ENCODE data around the gene HOXB7.

The HOXB7 gene

DNA sequence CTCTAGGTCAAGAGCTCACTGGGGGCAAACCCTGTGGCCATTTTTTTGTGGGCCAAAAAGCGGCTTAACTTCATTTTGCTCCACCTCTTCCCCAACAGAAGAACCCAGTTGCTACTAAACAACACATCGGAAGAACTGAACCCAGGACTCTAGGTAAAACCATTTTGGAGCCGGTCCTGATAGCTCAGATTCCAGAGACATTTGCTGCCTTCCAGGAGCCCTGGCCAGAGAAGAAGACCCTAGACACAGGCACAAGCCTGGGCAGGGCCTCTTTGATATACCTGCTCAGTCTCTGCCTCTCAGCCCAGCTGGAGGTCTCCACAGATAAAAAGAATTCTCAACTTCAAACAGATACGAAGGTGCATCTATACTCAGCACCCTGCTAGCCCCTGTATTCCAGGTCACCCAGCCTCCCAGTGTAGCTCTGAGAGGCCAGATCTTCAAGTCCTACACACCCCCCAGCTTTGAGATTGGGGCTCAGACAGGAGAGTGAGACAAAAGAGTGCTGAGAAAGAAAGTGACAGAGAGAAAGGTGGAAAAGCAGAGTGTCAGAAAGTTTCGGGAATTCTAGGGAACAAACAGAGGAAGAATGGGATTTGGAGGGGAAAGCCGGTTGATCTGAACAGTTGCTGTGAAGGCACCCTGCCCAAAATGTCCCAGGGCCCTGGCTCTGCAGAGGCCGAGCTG, 21.9 kb upstream of the HOXB7 start:
- TF ChIP-seq, protein P1, sequence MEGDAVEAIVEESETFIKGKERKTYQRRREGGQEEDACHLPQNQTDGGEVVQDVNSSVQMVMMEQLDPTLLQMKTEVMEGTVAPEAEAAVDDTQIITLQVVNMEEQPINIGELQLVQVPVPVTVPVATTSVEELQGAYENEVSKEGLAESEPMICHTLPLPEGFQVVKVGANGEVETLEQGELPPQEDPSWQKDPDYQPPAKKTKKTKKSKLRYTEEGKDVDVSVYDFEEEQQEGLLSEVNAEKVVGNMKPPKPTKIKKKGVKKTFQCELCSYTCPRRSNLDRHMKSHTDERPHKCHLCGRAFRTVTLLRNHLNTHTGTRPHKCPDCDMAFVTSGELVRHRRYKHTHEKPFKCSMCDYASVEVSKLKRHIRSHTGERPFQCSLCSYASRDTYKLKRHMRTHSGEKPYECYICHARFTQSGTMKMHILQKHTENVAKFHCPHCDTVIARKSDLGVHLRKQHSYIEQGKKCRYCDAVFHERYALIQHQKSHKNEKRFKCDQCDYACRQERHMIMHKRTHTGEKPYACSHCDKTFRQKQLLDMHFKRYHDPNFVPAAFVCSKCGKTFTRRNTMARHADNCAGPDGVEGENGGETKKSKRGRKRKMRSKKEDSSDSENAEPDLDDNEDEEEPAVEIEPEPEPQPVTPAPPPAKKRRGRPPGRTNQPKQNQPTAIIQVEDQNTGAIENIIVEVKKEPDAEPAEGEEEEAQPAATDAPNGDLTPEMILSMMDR (IDR thresholded peaks at IDR 0.05; ENCODE audit: insufficient read depth, low read length, missing control alignments), result no peak
- DNase-seq (ENCODE audit: low read depth, low spot score), result no peak
- H3K4me3 ChIP-seq (ENCODE audit: low read depth, low read length), result no peak overlapping the region
- ChIA-PET POLR2A (no interaction called here), CTCF (interaction anchor here (0.7 to 1.8 kb wide), 6 partner anchors 9 to 158 kb away, joined by 3 to 5 read pairs (median 3); no protein-coding TSS in a partner anchor)

DNA sequence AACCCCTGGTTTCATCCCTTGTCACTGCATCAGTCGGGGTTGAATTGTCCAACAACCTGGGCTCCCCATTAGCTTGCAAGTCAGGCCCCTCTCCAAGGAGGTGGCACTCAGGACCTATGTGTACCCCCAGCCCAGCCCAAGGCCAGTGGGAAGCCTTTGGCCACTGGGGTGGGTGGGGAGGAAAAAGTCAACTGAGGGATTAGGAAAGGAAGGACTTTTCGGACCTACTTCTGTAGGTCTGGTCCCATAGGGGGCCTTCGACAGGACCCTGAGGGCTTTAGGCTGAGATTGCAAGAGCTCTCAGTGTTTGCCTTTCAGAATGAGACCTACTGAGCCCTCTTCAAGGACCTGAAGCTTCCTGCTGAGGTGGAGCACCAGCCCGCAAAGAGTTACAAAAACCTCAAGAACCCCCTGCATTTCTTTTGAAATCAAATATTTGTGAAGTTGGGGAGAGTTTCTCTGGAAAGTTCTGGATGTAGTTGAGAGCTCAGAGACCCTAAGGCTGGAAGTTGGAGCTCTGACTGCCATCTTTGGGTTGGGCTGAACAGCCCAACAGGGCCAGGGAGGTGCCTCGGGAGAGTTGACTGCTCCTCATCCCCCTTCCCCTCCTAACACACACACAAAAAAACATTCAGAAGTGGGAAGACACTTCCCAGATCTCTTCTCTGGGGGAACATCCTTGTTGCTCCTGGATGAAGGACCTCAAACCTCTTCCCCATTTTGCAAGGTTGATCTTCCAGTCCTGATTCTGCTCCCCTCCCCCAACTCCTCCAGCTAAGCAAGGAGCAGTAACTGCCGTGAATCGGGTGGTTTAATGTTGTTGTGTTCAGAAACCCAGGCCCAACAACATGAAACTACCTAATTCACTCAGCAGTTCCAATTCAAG, 21.1 kb upstream of the HOXB7 start:
- CTCF ChIA-PET, result interaction anchor here (0.7 to 1.8 kb wide), 6 partner anchors 9 to 159 kb away, joined by 3 to 5 read pairs (median 3); no protein-coding TSS in a partner anchor
- POLR2A ChIA-PET, result no interaction called here
- DNase-seq (ENCODE audit: low read depth, low spot score), result no peak
- TF ChIP-seq, protein P1 (IDR thresholded peaks at IDR 0.05; ENCODE audit: insufficient read depth, low read length, missing control alignments), result no peak
- H3K4me3 ChIP-seq (ENCODE audit: low read depth, low read length), result no peak overlapping the region

DNA sequence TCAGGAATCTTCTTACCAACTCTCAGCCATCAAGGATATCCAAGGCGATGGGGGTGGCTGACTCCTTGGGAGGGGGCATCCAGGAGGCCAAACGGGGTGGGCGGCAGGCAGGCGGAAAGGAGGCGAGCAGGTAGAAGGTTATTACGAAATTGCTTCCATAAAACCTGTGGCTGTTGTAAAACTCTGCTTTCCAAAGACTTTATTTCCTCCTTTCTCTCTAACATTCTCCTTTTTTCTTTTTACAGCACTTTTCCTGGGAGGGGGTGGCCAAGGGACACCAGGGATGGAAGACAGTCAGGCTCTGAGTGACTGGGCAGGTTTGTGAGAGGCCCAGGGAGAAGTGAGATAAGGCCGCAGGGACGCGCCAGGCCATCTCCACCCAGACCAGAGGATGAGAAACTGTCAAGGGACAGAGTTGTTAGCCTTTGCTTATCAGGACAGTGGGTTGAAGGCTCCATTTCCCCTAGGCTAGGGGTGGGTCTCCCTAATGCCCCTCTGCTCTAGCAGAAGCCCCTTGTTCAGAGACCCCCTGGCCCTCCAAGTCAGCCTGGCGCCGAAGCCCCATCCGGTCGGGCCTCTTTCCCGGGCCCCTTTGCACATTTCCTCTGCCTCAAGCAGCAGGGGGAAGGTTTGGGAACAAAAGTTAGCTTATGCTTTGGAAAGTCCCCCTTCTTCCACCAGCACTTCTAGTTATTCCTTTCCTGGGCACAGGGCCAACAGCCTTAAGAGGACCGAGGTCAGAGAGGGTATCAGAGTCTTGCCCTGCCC, 20.3 kb upstream of the HOXB7 start:
- H3K4me3 ChIP-seq (ENCODE audit: low read depth, low read length), result no peak overlapping the region
- ChIA-PET POLR2A (no interaction called here), CTCF (interaction anchor here (1.2 to 1.8 kb wide), 2 partner anchors 9 kb away, joined by 3 to 5 read pairs; no protein-coding TSS in a partner anchor)
- TF ChIP-seq, protein P1 (IDR thresholded peaks at IDR 0.05; ENCODE audit: insufficient read depth, low read length, missing control alignments), result no peak
- DNase-seq (ENCODE audit: low read depth, low spot score), result no peak

DNA sequence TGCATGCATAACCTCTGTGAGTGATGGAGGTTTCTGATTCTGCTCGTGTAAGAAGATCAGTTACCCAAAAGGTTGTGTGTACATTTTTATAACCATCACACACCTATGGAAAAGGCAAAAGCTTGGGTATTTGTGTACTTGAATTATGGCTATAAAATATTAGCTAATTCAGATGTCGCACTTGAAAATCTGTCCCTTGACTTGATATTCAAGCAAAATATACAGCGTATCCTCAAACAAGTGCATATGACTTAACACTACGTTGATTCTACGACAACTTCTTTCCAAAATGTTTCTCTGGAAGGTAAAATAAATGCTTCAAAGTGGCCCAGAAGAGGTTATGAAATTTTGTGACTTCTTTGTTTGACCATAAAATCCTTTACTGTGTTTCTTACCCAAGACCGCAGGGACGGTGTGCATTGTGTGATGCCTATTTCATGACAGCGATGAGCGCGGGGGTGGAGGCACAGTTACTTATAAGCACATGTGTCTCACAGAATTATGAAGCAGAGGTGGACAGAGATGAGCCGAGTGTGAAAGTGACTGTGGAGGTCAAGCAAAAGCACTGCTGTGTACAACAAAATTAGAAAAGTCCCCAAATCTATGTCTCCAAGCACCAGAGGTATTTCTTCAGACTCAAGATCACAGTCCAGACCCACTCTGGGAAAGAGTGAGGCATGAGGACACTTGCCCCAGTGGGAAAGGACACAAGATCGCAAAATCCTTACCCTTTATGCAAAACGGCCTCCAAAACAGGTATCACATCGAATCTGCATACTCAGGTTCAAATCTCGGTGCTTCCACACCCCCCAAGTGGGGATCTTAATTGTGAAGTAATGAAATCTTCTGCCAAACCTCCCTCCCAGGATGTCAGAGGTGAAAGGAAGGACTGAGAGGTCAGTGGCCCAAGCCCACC, 19.4 kb upstream of the HOXB7 start:
- TF ChIP-seq, protein P1 (IDR thresholded peaks at IDR 0.05; ENCODE audit: insufficient read depth, low read length, missing control alignments), result no peak
- no peak overlapping the region for H3K4me3 ChIP-seq (ENCODE audit: low read depth, low read length)
- ChIA-PET CTCF (interaction anchor here (1.1 to 1.3 kb wide), 3 partner anchors 13 to 336 kb away, joined by 3 to 4 read pairs (median 3); no protein-coding TSS in a partner anchor), POLR2A (no interaction called here)
- no peak for DNase-seq (ENCODE audit: low read depth, low spot score)

DNA sequence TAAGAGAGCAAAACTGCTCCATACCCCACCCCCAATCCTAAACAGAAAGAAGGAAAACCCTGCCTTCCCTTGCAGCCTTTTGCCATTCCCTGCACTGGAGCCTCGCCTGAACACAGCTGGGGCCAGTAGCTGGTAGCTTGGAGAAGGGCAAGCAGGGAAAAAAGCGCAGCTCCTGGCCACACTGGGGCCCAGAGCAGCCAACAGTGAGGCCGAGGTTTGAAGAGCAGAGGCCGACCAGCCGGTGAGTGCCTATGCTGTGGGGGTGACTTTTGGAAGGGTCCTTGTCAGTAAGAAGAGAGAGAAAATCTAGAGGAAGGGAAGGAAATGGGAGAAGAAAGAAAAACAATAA, 18.6 kb upstream of the HOXB7 start:
- TF ChIP-seq, protein P1 (IDR thresholded peaks at IDR 0.05; ENCODE audit: insufficient read depth, low read length, missing control alignments), result no peak
- POLR2A ChIA-PET, result no interaction called here

More for the DNA sequence above, 18.6 kb upstream of the HOXB7 start:
- DNase-seq (ENCODE audit: low read depth, low spot score), result no peak
- CTCF ChIA-PET, result interaction anchor here (1.1 to 1.8 kb wide), 5 partner anchors 8 to 336 kb away, joined by 3 to 8 read pairs (median 4); no protein-coding TSS in a partner anchor
- H3K4me3 ChIP-seq (ENCODE audit: low read depth, low read length), result no peak overlapping the region

All from AG04449 (cell line).